Uterus (tissue), 2 donors: Measurements from ENCODE around the gene FAR2.

Experiments
- POLR2A ChIP-seq, 2 donors: fragments of 450-650 bp; IDR thresholded peaks; one replicate each; pipeline ENCODE4 v1.6.1; 2016; ENCODE audit warnings: antibody characterized with exemption in 2 of 2, mild to moderate bottlenecking in 1 of 2, moderate library complexity in 1 of 2
- TF ChIP-seq, protein P1 (sequence below), 4 experiments: fragments of 200-600 bp in 2 of 4; fragments of 450-650 bp in 2 of 4; sonication (generic) in 2 of 4; IDR thresholded peaks; one replicate each; pipeline ENCODE4 v1.5.1; 2016 to 2019; ENCODE audit warnings: antibody characterized with exemption in 4 of 4, mild to moderate bottlenecking in 2 of 4, moderate library complexity in 1 of 4

DNA sequence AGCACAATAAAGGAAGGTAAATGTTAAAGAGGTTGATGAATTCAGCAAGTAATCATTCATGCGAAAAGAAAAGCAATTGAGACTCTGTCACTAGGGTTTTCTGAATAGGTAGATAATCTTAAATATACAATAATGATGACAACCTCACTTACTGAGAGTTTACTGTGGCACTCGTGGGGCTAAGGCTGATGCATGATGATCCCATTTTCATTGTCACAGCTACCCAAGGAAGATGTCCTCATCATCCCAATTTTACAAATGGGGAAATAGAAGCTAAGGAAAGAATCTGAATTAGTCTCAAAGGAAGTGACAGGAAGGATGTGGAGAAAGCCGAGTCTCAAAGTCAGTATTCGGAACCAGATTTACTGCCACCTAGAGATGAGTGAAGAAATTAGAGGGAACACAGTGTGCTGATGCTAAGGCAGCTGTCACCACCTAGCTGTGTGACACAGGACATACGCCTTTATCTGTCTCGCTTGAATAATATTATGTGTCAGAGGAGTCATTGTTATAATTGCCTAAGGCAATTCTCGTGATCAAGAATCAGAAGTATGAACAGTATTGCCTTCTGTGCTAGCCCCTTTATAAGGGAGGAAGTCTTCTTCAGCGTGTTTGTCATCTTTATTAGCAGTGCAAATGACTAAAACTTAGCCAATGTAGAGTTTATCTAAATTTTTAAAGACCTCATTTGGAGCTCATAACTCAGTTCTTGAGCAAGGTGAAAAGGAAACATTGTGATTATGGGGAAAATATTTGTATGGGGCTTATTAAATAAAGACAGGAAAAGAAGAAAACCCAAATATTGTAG is 168.7 kb downstream of the FAR2 start:
- TF ChIP-seq, protein P1, sequence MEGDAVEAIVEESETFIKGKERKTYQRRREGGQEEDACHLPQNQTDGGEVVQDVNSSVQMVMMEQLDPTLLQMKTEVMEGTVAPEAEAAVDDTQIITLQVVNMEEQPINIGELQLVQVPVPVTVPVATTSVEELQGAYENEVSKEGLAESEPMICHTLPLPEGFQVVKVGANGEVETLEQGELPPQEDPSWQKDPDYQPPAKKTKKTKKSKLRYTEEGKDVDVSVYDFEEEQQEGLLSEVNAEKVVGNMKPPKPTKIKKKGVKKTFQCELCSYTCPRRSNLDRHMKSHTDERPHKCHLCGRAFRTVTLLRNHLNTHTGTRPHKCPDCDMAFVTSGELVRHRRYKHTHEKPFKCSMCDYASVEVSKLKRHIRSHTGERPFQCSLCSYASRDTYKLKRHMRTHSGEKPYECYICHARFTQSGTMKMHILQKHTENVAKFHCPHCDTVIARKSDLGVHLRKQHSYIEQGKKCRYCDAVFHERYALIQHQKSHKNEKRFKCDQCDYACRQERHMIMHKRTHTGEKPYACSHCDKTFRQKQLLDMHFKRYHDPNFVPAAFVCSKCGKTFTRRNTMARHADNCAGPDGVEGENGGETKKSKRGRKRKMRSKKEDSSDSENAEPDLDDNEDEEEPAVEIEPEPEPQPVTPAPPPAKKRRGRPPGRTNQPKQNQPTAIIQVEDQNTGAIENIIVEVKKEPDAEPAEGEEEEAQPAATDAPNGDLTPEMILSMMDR (IDR thresholded peaks at IDR 0.05) = peak; percentile 43 to 73 (median 60)
- TF ChIP-seq POLR2A (IDR thresholded peaks at IDR 0.05) = no peak
